ENCODE results near the gene FAM118B. TPM values are rescaled to one million over a fixed set of nuclear protein-coding genes. Genes with fewer than 3 reads are reported as not detected.
A peak's percentile ranks its signal among the peaks of the same experiment; 100 is the strongest.

The FAM118B gene
- total and polyA plus RNA-seq, 7 donors = 13.3 to 46.7 (median 20.0) TPM

DNA sequence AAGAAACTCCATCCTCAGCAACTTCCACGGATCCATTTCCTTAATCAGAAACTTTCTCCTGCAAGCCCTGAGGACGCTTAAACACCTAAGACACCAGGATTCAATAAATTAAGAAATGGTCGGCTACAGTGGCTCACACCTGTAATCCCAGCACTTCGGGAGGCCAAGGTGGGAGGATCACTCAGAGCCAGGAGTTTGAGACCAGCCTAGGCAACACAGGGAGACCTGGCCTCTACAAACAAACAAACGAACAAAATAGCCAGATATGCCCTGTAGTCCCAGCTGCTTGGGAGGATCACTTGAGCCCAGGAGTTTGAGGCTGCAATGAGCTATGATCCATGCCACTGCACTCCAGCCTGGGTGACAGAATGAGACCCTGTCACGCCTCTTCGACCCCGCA, 46.8 kb upstream of the FAM118B start:
- Histone ChIP-seq H3K4me3 (no peak overlapping the region), H3K27me3 (ENCODE audit: insufficient read depth in 3 of 3, low read length in 2 of 3) (no peaks in the 10 kb centered on the region), H3K4me1 (no peaks in the 10 kb centered on the region), H3K36me3 (ENCODE audit: insufficient read depth in 1 of 2, low read depth in 1 of 2) (no peaks in the 10 kb centered on the region), H3K27ac (no peak overlapping the region), H3K9me3 (no peaks in the 10 kb centered on the region)
- ATAC-seq (no peak), DNase-seq (no peak)
- intact Hi-C loops (cut with DNase I) = no loop called here
- WGBS, 3 donors = 79 to 85% (median 85%) methylated on average over 8 of the region's 8 CpGs
- TF ChIP-seq, protein P1, sequence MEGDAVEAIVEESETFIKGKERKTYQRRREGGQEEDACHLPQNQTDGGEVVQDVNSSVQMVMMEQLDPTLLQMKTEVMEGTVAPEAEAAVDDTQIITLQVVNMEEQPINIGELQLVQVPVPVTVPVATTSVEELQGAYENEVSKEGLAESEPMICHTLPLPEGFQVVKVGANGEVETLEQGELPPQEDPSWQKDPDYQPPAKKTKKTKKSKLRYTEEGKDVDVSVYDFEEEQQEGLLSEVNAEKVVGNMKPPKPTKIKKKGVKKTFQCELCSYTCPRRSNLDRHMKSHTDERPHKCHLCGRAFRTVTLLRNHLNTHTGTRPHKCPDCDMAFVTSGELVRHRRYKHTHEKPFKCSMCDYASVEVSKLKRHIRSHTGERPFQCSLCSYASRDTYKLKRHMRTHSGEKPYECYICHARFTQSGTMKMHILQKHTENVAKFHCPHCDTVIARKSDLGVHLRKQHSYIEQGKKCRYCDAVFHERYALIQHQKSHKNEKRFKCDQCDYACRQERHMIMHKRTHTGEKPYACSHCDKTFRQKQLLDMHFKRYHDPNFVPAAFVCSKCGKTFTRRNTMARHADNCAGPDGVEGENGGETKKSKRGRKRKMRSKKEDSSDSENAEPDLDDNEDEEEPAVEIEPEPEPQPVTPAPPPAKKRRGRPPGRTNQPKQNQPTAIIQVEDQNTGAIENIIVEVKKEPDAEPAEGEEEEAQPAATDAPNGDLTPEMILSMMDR (IDR thresholded peaks at IDR 0.05) = no peak

DNA sequence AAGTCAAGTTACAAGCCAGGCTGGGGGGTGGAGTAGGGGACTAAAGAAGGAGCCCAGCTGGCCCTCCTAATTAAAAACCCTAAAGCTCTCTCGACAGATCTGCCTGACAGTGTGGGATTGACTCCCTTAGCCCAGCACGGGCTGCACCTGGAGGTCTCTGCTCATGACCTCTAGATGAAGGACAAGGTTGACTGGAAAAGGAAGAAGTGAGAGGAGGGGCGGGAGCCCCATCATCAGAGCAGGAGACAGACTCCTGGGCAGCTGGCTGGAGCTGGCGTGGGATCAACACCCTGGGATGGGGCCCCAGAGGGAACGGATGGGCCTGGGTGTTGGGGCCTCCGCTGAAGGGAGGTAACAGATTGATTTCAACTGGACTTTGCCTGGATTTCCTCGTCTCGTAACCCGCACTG, 46.3 kb upstream of the FAM118B start:
- WGBS, 3 donors = 68 to 72% (median 71%) methylated on average over 9 of the region's 9 CpGs
- Histone ChIP-seq H3K4me3 (no peak overlapping the region), H3K9me3 (no peaks in the 10 kb centered on the region), H3K27ac (no peak overlapping the region), H3K27me3 (ENCODE audit: insufficient read depth in 3 of 3, low read length in 2 of 3) (no peaks in the 10 kb centered on the region), H3K4me1 (no peaks in the 10 kb centered on the region), H3K36me3 (ENCODE audit: insufficient read depth in 1 of 2, low read depth in 1 of 2) (no peaks in the 10 kb centered on the region)
- ATAC-seq (no peak), DNase-seq (no peak)
- TF ChIP-seq, protein P1 (IDR thresholded peaks at IDR 0.05) = no peak
- intact Hi-C loops (cut with DNase I) = no loop called here

DNA sequence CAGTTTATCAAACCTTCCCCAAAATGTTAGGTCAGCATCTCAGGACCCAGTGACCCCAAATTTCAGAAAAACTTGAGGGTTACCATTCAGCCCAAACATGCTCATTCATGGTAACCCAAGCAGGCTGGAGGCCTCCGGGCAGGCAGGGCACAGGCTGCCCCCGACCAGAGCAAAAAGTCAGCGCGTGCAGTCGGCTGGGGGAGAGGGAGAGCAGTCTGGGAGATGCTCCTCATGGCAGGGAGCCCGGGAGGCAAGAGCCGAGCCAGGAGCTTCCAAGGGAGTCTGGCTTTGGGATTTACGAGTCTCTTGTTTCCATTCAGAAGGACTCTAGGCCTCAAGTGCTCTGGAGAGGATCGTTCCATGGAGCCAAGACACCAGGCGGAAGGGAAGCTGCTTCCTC, 45.8 kb upstream of the FAM118B start:
- 35 to 41% (median 37%) methylated on average over 10 of the region's 10 CpGs for WGBS, 3 donors
- DNase-seq = no peak

DNA sequence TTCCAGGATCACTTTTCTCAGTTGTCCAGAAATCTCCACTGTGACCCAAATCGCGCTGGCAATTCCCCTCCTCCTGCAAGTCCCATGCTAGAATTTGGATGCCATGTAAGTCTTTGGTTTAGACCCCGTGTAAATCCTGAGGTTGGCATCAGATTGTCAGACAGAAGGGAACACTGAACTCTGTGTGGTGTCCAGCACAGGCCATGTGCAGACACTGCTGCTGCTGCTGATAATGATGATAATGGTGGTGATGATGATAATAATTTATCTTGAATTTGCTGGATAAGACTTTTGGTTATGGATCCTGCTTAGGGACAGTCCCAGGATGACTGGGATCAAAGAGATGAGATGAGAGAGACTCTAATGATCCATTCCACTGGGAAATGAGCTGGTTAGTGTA, 45.2 kb upstream of the FAM118B start:
- Histone ChIP-seq H3K27me3 (ENCODE audit: insufficient read depth in 3 of 3, low read length in 2 of 3) (no peaks in the 10 kb centered on the region), H3K27ac (no peak overlapping the region), H3K4me1 (no peaks in the 10 kb centered on the region), H3K9me3 (no peaks in the 10 kb centered on the region), H3K4me3 (no peak overlapping the region), H3K36me3 (ENCODE audit: insufficient read depth in 1 of 2, low read depth in 1 of 2) (no peaks in the 10 kb centered on the region)
- 73 to 76% (median 76%) methylated on average over 3 of the region's 3 CpGs for WGBS, 3 donors
- TF ChIP-seq, protein P1 (IDR thresholded peaks at IDR 0.05) = no peak
- no peak for DNase-seq
- intact Hi-C loops (cut with DNase I) = no loop called here
- no peak for ATAC-seq

More for the DNA sequence above, 45.8 kb upstream of the FAM118B start:
- H3K4me1 ChIP-seq = no peaks in the 10 kb centered on the region
- no peak overlapping the region for H3K4me3 ChIP-seq
- ATAC-seq = peak in 1 of 4 donors; percentile 42
- H3K27me3 ChIP-seq (ENCODE audit: insufficient read depth in 3 of 3, low read length in 2 of 3) = no peaks in the 10 kb centered on the region
- H3K36me3 ChIP-seq (ENCODE audit: insufficient read depth in 1 of 2, low read depth in 1 of 2) = no peaks in the 10 kb centered on the region
- TF ChIP-seq, protein P1 (IDR thresholded peaks at IDR 0.05) = no peak
- no peaks in the 10 kb centered on the region for H3K9me3 ChIP-seq
- intact Hi-C loops (cut with DNase I) = no loop called here
- no peak overlapping the region for H3K27ac ChIP-seq

DNA sequence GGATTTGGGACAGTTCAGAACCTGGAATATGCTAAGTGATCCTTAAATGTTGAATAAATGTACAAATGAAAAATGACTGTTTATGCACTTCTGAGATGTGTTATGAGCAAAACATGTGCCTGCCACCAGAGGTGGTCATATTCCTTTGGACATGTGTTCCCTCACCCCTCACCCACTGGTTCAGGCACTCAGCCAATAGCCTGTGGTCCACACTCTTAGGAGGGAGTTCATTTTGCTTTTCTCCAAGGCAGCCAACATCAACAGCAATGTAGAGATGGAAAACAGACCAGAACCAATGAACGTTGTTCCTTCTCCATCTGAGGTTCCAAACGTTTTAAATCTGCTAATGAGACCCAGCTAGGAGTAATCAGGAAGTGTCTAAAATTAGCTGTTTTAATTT, 44.1 kb upstream of the FAM118B start:
- intact Hi-C loops (cut with DNase I) = no loop called here
- no peaks in the 10 kb centered on the region for H3K36me3 ChIP-seq (ENCODE audit: insufficient read depth in 1 of 2, low read depth in 1 of 2)
- WGBS, 3 donors = 34 to 41% (median 40%) methylated on average over 2 of the region's 2 CpGs
- TF ChIP-seq, protein P1 (IDR thresholded peaks at IDR 0.05) = no peak
- H3K27me3 ChIP-seq (ENCODE audit: insufficient read depth in 3 of 3, low read length in 2 of 3) = no peaks in the 10 kb centered on the region
- no peak overlapping the region for H3K4me3 ChIP-seq
- ATAC-seq (no peak), DNase-seq (no peak)
- H3K27ac ChIP-seq = no peak overlapping the region
- no peaks in the 10 kb centered on the region for H3K9me3 ChIP-seq
- peaks cover 5% of the 10 kb centered on the region for H3K4me1 ChIP-seq
